GM06990 (cell line): ENCODE data around the gene GLIS1.

Source experiments
- DNase-seq: peaks from one replicate; pipeline ENCODE4 v3.0.0-alpha.2; 2011; ENCODE audit not compliant: insufficient read length; ENCODE audit errors: extremely low read depth
- H3K27me3 ChIP-seq: replicated peaks from 2 replicates; pipeline ENCODE4 v1.6.0; 2011; ENCODE audit warnings: low read length; ENCODE audit not compliant: control insufficient read depth, insufficient read depth
- H3K36me3 ChIP-seq: 2 replicates; pipeline ENCODE4 v1.5.1; 2011; ENCODE audit warnings: low read length; ENCODE audit not compliant: control insufficient read depth, insufficient read depth
- H3K4me3 ChIP-seq: replicated peaks from 2 replicates; pipeline ENCODE4 v1.5.1; 2011; ENCODE audit warnings: low read depth, mild to moderate bottlenecking, control low read depth, low read length
- TF ChIP-seq, protein P1 (sequence below): IDR thresholded peaks from 2 replicates; pipeline ENCODE4 v1.5.1; 2011; ENCODE audit warnings: low read length, control low read depth, mild to moderate bottlenecking, inconsistent platforms; ENCODE audit not compliant: insufficient read depth, poor library complexity, severe bottlenecking

GLIS1 gene

DNA sequence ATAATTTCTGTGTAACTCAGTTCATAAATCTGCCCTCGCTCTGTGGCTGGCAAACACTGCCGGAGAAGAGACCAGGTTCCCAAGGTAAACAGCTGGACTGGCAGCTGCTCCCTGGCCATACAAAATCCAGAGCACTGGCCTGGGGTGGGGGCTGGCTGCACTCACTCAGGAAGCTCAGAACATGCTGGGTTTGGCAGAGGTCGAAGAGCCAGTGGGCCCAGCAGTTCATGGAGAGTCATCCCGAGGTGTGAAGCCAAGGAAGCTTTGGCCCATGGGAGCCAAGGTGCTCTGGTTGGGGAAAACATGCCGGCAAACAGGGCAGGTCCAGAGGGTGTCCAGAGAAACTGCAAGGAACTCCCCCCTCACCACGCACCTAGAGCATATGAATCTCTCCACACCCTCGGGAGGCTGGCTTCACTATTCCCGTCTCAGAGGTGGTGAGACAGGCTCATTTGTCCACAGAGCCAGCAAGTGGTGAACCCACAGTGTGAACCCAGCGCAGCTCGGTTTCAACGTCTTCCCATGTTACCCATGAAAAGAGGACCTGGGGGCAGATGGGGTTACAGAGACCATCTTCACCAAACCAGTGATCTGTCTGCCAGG is 177.4 kb downstream of the GLIS1 start:
- H3K4me3 ChIP-seq, result no peak overlapping the region
- no peak for DNase-seq
- no peaks in the 10 kb centered on the region; the same call in none of the 2 replicates for H3K27me3 ChIP-seq
- no peaks in the 10 kb centered on the region for H3K36me3 ChIP-seq
- TF ChIP-seq, protein P1, sequence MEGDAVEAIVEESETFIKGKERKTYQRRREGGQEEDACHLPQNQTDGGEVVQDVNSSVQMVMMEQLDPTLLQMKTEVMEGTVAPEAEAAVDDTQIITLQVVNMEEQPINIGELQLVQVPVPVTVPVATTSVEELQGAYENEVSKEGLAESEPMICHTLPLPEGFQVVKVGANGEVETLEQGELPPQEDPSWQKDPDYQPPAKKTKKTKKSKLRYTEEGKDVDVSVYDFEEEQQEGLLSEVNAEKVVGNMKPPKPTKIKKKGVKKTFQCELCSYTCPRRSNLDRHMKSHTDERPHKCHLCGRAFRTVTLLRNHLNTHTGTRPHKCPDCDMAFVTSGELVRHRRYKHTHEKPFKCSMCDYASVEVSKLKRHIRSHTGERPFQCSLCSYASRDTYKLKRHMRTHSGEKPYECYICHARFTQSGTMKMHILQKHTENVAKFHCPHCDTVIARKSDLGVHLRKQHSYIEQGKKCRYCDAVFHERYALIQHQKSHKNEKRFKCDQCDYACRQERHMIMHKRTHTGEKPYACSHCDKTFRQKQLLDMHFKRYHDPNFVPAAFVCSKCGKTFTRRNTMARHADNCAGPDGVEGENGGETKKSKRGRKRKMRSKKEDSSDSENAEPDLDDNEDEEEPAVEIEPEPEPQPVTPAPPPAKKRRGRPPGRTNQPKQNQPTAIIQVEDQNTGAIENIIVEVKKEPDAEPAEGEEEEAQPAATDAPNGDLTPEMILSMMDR, result no peak

DNA sequence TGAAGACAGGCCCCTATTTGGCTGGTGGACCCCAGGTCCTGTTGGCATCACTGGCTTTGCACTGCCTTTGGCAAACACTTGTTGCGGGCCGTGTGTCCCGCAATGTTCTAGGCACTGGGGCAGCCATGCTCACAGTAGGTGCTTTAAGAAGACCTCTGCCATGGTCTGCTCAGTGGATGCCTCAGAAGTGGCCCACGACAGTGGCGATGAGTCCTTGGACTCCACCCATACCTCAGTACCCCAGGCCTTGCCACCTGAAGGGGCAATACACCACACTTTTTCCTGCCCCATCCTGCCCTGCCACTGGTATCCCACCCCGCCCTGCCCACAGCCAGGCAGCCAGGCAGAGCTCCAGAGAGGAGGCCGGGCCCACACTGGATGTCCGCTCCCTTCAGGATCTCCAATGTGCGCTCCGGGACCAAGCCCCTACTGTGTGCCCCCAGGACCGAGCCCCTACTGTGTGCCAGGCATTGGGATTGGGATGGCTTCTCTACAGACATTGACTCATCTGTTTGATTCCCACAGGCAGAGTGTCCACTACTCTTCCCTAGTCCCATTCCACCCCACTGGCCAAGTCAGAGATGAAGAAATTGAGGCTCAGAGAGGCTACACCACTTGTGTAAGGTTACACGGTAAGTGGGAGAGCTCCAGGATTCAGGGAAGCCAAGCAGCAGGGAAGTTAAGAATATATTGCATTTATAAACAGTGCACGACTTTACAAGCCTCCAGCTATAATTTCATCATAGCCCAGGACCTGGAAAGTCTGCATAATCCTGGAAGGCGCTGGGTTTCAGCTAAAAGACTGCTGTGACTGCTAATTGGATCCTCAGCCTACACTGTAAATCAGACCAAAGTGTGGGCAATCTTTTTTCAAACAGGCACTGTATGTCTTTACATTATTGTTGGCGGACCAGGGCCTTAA is 178.1 kb downstream of the GLIS1 start:
- H3K36me3 ChIP-seq, result no peaks in the 10 kb centered on the region
- no peak for DNase-seq
- TF ChIP-seq, protein P1, result no peak
- no peaks in the 10 kb centered on the region; the same call in none of the 2 replicates for H3K27me3 ChIP-seq
- H3K4me3 ChIP-seq, result no peak overlapping the region

DNA sequence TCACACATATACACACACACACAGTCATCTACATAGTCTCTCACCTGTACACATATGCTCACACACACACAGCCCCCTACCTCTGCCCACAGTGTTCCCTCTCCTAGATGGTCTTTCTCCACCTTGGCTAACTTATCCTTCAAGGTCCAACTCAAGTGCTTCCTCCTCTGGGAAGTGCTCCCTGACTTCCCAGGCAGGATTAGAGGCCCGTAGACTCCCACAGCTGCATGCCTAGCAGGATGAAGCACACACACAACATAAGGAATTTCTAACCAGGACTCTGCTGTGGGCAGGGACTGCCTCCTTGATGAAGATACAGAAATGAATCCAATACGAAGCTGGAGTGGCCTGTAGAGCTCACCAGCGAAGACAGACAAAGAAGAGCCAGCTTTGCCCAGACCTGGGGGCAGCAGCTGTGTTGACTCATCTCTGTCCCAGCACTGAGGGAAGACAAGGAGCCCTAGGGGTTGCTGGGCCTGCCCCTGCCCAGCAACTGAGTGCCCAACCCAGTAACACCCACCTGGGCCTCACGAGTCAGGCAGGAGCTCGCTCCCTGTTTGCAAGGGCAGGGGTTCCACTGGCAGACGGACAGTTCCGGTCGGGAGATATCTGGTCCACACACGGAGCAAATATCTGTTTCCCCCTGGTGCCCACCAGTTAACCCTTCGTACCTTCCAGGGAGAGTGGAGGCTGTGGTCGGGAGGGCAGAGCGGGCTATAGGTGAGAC is 178.9 kb downstream of the GLIS1 start:
- Histone ChIP-seq H3K27me3 (no peaks in the 10 kb centered on the region; the same call in none of the 2 replicates), H3K36me3 (no peaks in the 10 kb centered on the region), H3K4me3 (no peak overlapping the region)
- no peak for DNase-seq
- TF ChIP-seq, protein P1, result no peak

DNA sequence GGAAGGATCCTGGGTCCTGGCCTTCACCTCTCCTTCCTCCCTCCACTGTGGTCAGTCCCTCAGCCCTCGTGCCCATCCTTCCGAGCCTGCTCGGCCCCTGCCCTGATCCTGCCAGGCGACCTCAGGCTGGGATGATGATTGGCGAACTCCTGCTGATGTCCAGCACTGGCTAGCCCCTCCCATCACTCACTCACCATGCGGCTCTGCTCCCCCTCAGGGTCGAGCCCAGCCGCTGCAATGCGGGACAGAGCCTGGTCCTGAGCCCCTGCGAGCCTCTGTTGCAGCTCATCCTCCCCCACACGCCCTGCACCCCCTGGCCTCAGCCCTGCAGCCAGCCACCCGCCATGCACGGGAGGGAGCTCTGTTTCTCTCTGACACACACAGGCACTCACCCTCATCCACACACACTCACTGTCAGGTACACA is 179.6 kb downstream of the GLIS1 start:
- TF ChIP-seq, protein P1, result no peak
- H3K27me3 ChIP-seq, result no peaks in the 10 kb centered on the region; the same call in none of the 2 replicates
- no peaks in the 10 kb centered on the region for H3K36me3 ChIP-seq
- no peak for DNase-seq
- no peak overlapping the region for H3K4me3 ChIP-seq

DNA sequence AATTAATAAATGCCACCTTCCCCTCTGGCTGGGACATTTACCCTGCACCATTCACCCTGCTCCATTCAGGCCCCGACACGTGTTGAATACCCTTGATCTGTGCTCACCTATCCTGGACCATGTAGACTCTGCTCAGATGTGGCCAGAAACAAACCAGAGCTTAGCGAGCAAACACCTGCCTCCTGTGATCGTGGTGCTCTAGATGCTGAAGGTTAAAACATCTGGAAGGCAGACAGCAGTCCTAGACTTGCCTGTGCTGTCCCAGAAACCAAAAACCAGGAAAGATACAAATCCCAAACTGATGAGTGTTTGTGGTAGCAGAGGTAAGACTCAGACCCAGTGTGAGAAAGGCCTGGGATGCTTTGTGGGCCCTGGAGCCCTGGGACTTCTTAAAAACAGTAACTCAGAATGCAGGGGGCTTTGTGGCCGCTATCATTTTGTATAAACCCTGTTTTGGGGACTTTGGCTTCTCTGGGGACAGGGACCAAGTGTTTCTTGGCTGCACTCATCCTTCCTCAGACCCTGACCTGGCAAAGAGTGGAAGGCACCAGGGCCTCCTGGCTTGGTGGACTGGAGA is 180.1 kb downstream of the GLIS1 start:
- no peaks in the 10 kb centered on the region for H3K36me3 ChIP-seq
- TF ChIP-seq, protein P1, result no peak
- DNase-seq, result no peak
- no peak overlapping the region for H3K4me3 ChIP-seq
- H3K27me3 ChIP-seq, result no peaks in the 10 kb centered on the region; the same call in none of the 2 replicates
